T-cell (primary cell): ENCODE data around the gene TET2. TPM values are rescaled to one million over a fixed set of nuclear protein-coding genes. Genes with fewer than 3 reads are reported as not detected.

Experiments
- ATAC-seq, 4 experiments: fragments of 200-7000 bp in 3 of 4; fragments of 150-1000 bp in 1 of 4; cut with Tn5 transposase; replicated peaks in 1 of 4; 1 replicate in 3 of 4; 2 replicates in 1 of 4; pipeline ENCODE4 v1.10.0; 2021; ENCODE audit warnings: moderate library complexity in 3 of 4, mild to moderate bottlenecking in 2 of 4, moderate number of reproducible peaks in 1 of 4
- CTCF ChIA-PET, 2 donors: fragments of 300-600 bp; sonication (Branson Sonifier 250); formaldehyde crosslinking; loops; one replicate each; lab custom pipeline; 2022; ENCODE audit warnings: antibody characterized with exemption in 2 of 2; lab: Charles Lee
- POLR2A ChIA-PET, 2 donors: fragments of 300-600 bp; sonication (Branson Sonifier 250); formaldehyde crosslinking; loops; one replicate each; lab custom pipeline; 2022; ENCODE audit warnings: antibody characterized with exemption in 2 of 2; lab: Charles Lee
- DNase-seq, 35 experiments: peaks; one replicate each; pipeline versions ENCODE4 v3.0.0 to v3.0.0-alpha.2; 2013 to 2023
- H3K27ac ChIP-seq: one replicate; pipeline ENCODE4 v1.5.1; 2013; ENCODE audit warnings: low read length
- H3K27me3 ChIP-seq, 2 experiments: replicated peaks in 1 of 2; 1 replicate in 1 of 2; 2 replicates in 1 of 2; pipeline versions ENCODE4 v1.6.1 to v1.7.0; 2013; ENCODE audit warnings: low read length in 1 of 2, mixed read lengths in 1 of 2; ENCODE audit not compliant: control insufficient read depth in 2 of 2, insufficient read depth in 2 of 2; ENCODE audit errors: extremely low read depth in 1 of 2
- H3K36me3 ChIP-seq, 2 donors: 1 replicate in 1 of 2; 2 replicates in 1 of 2; pipeline versions ENCODE4 v1.6.1 to v1.7.0; 2013; ENCODE audit warnings: low read length in 1 of 2; ENCODE audit not compliant: control insufficient read depth in 2 of 2, insufficient read depth in 1 of 2; ENCODE audit errors: extremely low read depth in 1 of 2
- H3K4me1 ChIP-seq, 2 experiments: 1 replicate in 1 of 2; 2 replicates in 1 of 2; pipeline versions ENCODE4 v1.6.1 to v1.7.0; 2013; ENCODE audit warnings: low read length in 2 of 2, mixed read lengths in 1 of 2; ENCODE audit not compliant: insufficient read depth in 2 of 2, control insufficient read depth in 1 of 2; ENCODE audit errors: extremely low read depth in 1 of 2
- H3K4me3 ChIP-seq, 2 donors: 1 replicate in 1 of 2; 2 replicates in 1 of 2; pipeline versions ENCODE4 v1.5.1 to v1.7.0; 2013; ENCODE audit warnings: mild to moderate bottlenecking in 2 of 2, low read length in 1 of 2, moderate library complexity in 1 of 2; ENCODE audit not compliant: control insufficient read depth in 1 of 2; ENCODE audit errors: extremely low read depth in 1 of 2
- H3K9me3 ChIP-seq: 2 replicates; pipeline ENCODE4 v1.7.0; 2013
- H3K27ac Mint-ChIP-seq, 2 donors: one replicate each; pipeline ENCODE4 v1.8.0; 2020 to 2021; ENCODE audit warnings: mild to moderate bottlenecking in 2 of 2, mixed read lengths in 2 of 2
- H3K27me3 Mint-ChIP-seq, 2 donors: one replicate each; pipeline ENCODE4 v1.8.0; 2021 to 2022; ENCODE audit warnings: mixed read lengths in 2 of 2
- H3K36me3 Mint-ChIP-seq: one replicate; pipeline ENCODE4 v1.8.0; 2021; ENCODE audit warnings: mixed read lengths
- H3K4me1 Mint-ChIP-seq, 3 donors: one replicate each; pipeline ENCODE4 v1.8.0; 2020 to 2022; ENCODE audit warnings: mixed read lengths in 3 of 3, mild to moderate bottlenecking in 1 of 3
- H3K4me3 Mint-ChIP-seq, 3 donors: one replicate each; pipeline ENCODE4 v1.8.0; 2020 to 2022; ENCODE audit warnings: mild to moderate bottlenecking in 3 of 3, mixed read lengths in 3 of 3, moderate library complexity in 3 of 3
- H3K9me3 Mint-ChIP-seq, 3 donors: one replicate each; pipeline ENCODE4 v1.8.0; 2020 to 2022; ENCODE audit warnings: mixed read lengths in 3 of 3
- WGBS: methylation state at CpG from one replicate; pipeline ENCODE4 v1.1.5; 2013; ENCODE audit warnings: missing lambda C conversion rate; ENCODE audit not compliant: insufficient coverage; 5-methylcytosine and 5-hydroxymethylcytosine counted together
- total RNA-seq, 35 experiments: library from RNA in 6 of 35; stranded (reverse) in 6 of 35; fragments of 120-200 nt in 1 of 35; gene quantifications; one replicate each; pipeline versions ENCODE4 v1.2.1 to v1.2.4 and lab custom pipeline; 2013 to 2026

TET2 gene
- total RNA-seq, 5 donors from 2014 or later (not counting 1 experiment from before 2014, with no cell fraction given) = 17.0 to 41.9 (median 18.6) TPM

GRCh38 chr4:105113800-105114199 lies 32.9 kb upstream of the TET2 start:
- Histone ChIP-seq H3K27me3 (no peaks in the 10 kb centered on the region), H3K36me3 (no peaks in the 10 kb centered on the region), H3K9me3 (no peaks in the 10 kb centered on the region), H3K27ac (no peak overlapping the region), H3K4me1 (no peaks in the 10 kb centered on the region), H3K4me3 (no peak overlapping the region)
- WGBS = no CpG with 5 or more reads among the region's 1 CpG
- Mint-ChIP-seq H3K27me3 (peaks cover 12 to 15% of the 10 kb centered on the region in 2 donors), H3K4me1 (no peaks in the 10 kb centered on the region), H3K36me3 (no peaks in the 10 kb centered on the region), H3K4me3 (no peak overlapping the region), H3K9me3 (no peaks in the 10 kb centered on the region), H3K27ac (no peak overlapping the region)
- ChIA-PET CTCF (no interaction called here), POLR2A (interaction anchor here in 1 of 2 donors (0.6 kb wide), 1 partner anchor 9 kb away, joined by 3 read pairs; no protein-coding TSS in a partner anchor)
- ATAC-seq (no peak), DNase-seq (no peak)

GRCh38 chr4:105116616-105117319 lies 29.9 kb upstream of the TET2 start:
- no peaks in the 10 kb centered on the region for H3K9me3 ChIP-seq
- H3K4me1 Mint-ChIP-seq = no peaks in the 10 kb centered on the region
- H3K4me3 Mint-ChIP-seq = no peak overlapping the region
- no peaks in the 10 kb centered on the region for H3K27me3 ChIP-seq
- no peak overlapping the region for H3K4me3 ChIP-seq
- CTCF ChIA-PET = interaction anchor here (0.5 to 0.6 kb wide), 2 partner anchors 355 to 601 kb away, joined by 3 read pairs; no protein-coding TSS in a partner anchor
- DNase-seq (no peak), ATAC-seq (no peak)
- H3K36me3 ChIP-seq = no peaks in the 10 kb centered on the region
- 95% methylated on average over 2 of the region's 3 CpGs for WGBS
- H3K27me3 Mint-ChIP-seq = peaks cover 8 to 12% of the 10 kb centered on the region in 2 donors
- H3K27ac Mint-ChIP-seq = no peak overlapping the region
- no peak overlapping the region for H3K27ac ChIP-seq
- no peaks in the 10 kb centered on the region for H3K4me1 ChIP-seq
- POLR2A ChIA-PET = no interaction called here
- H3K9me3 Mint-ChIP-seq = no peaks in the 10 kb centered on the region
- no peaks in the 10 kb centered on the region for H3K36me3 Mint-ChIP-seq

- Mint-ChIP-seq H3K4me1 (no peaks in the 10 kb centered on the region), H3K27ac (no peak overlapping the region), H3K27me3 (peaks cover 5 to 8% of the 10 kb centered on the region in 2 donors), H3K9me3 (no peaks in the 10 kb centered on the region), H3K36me3 (no peaks in the 10 kb centered on the region), H3K4me3 (no peak overlapping the region)
- Histone ChIP-seq H3K9me3 (no peaks in the 10 kb centered on the region), H3K27me3 (no peaks in the 10 kb centered on the region), H3K4me1 (no peaks in the 10 kb centered on the region), H3K4me3 (no peak overlapping the region), H3K36me3 (no peaks in the 10 kb centered on the region), H3K27ac (no peak overlapping the region)
- no peak for ATAC-seq
- ChIA-PET CTCF (no interaction called here), POLR2A (no interaction called here)
- no peak for DNase-seq
Observed at GRCh38 chr4:105119356-105119755, 27.3 kb upstream of the TET2 start.

- H3K27me3 Mint-ChIP-seq = peaks cover 0 to 3% of the 10 kb centered on the region in 2 donors
- no peaks in the 10 kb centered on the region for H3K36me3 Mint-ChIP-seq
- ChIA-PET POLR2A (no interaction called here), CTCF (no interaction called here)
- H3K4me3 ChIP-seq = no peak overlapping the region
- no peaks in the 10 kb centered on the region for H3K9me3 Mint-ChIP-seq
- no peak overlapping the region for H3K4me3 Mint-ChIP-seq
- ATAC-seq (no peak), DNase-seq (no peak)
- no peak overlapping the region for H3K27ac Mint-ChIP-seq
- no peaks in the 10 kb centered on the region for H3K4me1 Mint-ChIP-seq
- no peaks in the 10 kb centered on the region for H3K9me3 ChIP-seq
- H3K27me3 ChIP-seq = no peaks in the 10 kb centered on the region
- H3K4me1 ChIP-seq = no peaks in the 10 kb centered on the region
- H3K36me3 ChIP-seq = no peaks in the 10 kb centered on the region
- H3K27ac ChIP-seq = no peak overlapping the region
Observed at GRCh38 chr4:105120626-105121025, 26.1 kb upstream of the TET2 start.

GRCh38 chr4:105122350-105122749 lies 24.3 kb upstream of the TET2 start:
- Histone ChIP-seq H3K36me3 (no peaks in the 10 kb centered on the region), H3K9me3 (no peaks in the 10 kb centered on the region), H3K4me3 (no peak overlapping the region), H3K27ac (no peak overlapping the region), H3K4me1 (no peaks in the 10 kb centered on the region), H3K27me3 (no peaks in the 10 kb centered on the region)
- DNase-seq (no peak), ATAC-seq (no peak)
- no peak overlapping the region for H3K4me3 Mint-ChIP-seq
- peaks cover 0 to 3% of the 10 kb centered on the region in 2 donors for H3K27me3 Mint-ChIP-seq
- POLR2A ChIA-PET = no interaction called here
- no peaks in the 10 kb centered on the region for H3K9me3 Mint-ChIP-seq
- 67% methylated on average over 3 of the region's 4 CpGs for WGBS
- no peaks in the 10 kb centered on the region for H3K4me1 Mint-ChIP-seq
- CTCF ChIA-PET = no interaction called here
- no peak overlapping the region for H3K27ac Mint-ChIP-seq
- no peaks in the 10 kb centered on the region for H3K36me3 Mint-ChIP-seq

GRCh38 chr4:105126311-105127169 lies 20.1 kb upstream of the TET2 start:
- Mint-ChIP-seq H3K27me3 (no peaks in the 10 kb centered on the region), H3K9me3 (no peaks in the 10 kb centered on the region), H3K36me3 (no peaks in the 10 kb centered on the region), H3K4me3 (no peak overlapping the region), H3K27ac (no peak overlapping the region), H3K4me1 (no peaks in the 10 kb centered on the region)
- CTCF ChIA-PET = no interaction called here
- no peak overlapping the region for H3K4me3 ChIP-seq
- H3K4me1 ChIP-seq = no peaks in the 10 kb centered on the region
- no peak for DNase-seq
- POLR2A ChIA-PET = no interaction called here
- H3K27me3 ChIP-seq = no peaks in the 10 kb centered on the region
- H3K27ac ChIP-seq = no peak overlapping the region
- no peaks in the 10 kb centered on the region for H3K36me3 ChIP-seq
- 100% methylated on average over 1 of the region's 3 CpGs for WGBS
- H3K9me3 ChIP-seq = no peaks in the 10 kb centered on the region
- no peak for ATAC-seq
